AML-193 (cell line): Measurements from ENCODE around the gene ZNF397.

ENCODE experiments used
- DNase-seq, 2 experiments: peaks; one replicate each; lab custom pipeline; 2025; lab: John Stamatoyannopoulos, UW

The ZNF397 gene

GRCh38 chr18:35246831-35247230 lies 6.0 kb downstream of the ZNF397 start:
- DNase-seq, result no peak

- DNase-seq, result peak; percentile 51 to 58
Observed at GRCh38 chr18:35247412-35248249, 6.8 kb downstream of the ZNF397 start.

GRCh38 chr18:35248429-35248828 lies 7.6 kb downstream of the ZNF397 start:
- DNase-seq, result no peak

- no peak for DNase-seq
Observed at GRCh38 chr18:35252466-35252865, 11.6 kb downstream of the ZNF397 start.

GRCh38 chr18:35253655-35254287 lies 12.9 kb downstream of the ZNF397 start:
- DNase-seq, result no peak

GRCh38 chr18:35256947-35257346 lies 16.1 kb downstream of the ZNF397 start:
- DNase-seq, result no peak

GRCh38 chr18:35264409-35264808 lies 23.6 kb downstream of the ZNF397 start:
- no peak for DNase-seq

GRCh38 chr18:35267161-35267651 lies 26.4 kb downstream of the ZNF397 start:
- DNase-seq, result no peak

GRCh38 chr18:35267809-35268208 lies 27.0 kb downstream of the ZNF397 start:
- no peak for DNase-seq

GRCh38 chr18:35268821-35269220 lies 28.0 kb downstream of the ZNF397 start:
- peak; percentile 35 to 64 for DNase-seq

- DNase-seq, result no peak
Observed at GRCh38 chr18:35271656-35272055, 30.8 kb downstream of the ZNF397 start.

GRCh38 chr18:35276267-35276666 lies 35.4 kb downstream of the ZNF397 start:
- no peak for DNase-seq

- DNase-seq, result no peak
Observed at GRCh38 chr18:35277633-35278032, 36.8 kb downstream of the ZNF397 start.

GRCh38 chr18:35278085-35278484 lies 37.3 kb downstream of the ZNF397 start:
- no peak for DNase-seq

- no peak for DNase-seq
Observed at GRCh38 chr18:35278969-35279368, 38.1 kb downstream of the ZNF397 start.

GRCh38 chr18:35282353-35282752 lies 41.5 kb downstream of the ZNF397 start:
- no peak for DNase-seq

GRCh38 chr18:35283923-35284794 lies 43.3 kb downstream of the ZNF397 start:
- no peak for DNase-seq

- DNase-seq, result no peak
Observed at GRCh38 chr18:35284841-35285240, 44.0 kb downstream of the ZNF397 start.

GRCh38 chr18:35289293-35289692 lies 48.5 kb downstream of the ZNF397 start:
- no peak for DNase-seq

- DNase-seq, result no peak
Observed at GRCh38 chr18:35289727-35290093, 48.9 kb downstream of the ZNF397 start.

GRCh38 chr18:35290094-35290735 lies 49.4 kb downstream of the ZNF397 start, which contains the start of gene ZSCAN30:
Gene ZSCAN30, minus strand, starts transcription at chr18:35290229. Its CDS starts 25,877 bp downstream, at chr18:35264352.
- peak; percentile 85 to 88 for DNase-seq

GRCh38 chr18:35291166-35291565 lies 50.3 kb downstream of the ZNF397 start:
- no peak for DNase-seq
